HepG2 (cell line): ENCODE measurements around the gene TPX2. TPM values are rescaled to one million over a fixed set of nuclear protein-coding genes. Genes with fewer than 3 reads are reported as not detected.

ENCODE experiments used
- BRF2 ChIP-seq: sonication (generic); formaldehyde crosslinking; IDR thresholded peaks from 2 replicates; pipeline ENCODE4 v1.8.1; 2022; ENCODE audit warnings: mild to moderate bottlenecking, missing genetic modification reagents
- EHMT2 ChIP-seq: fragments of 200-600 bp; sonication (generic); IDR thresholded peaks from 2 replicates; pipeline ENCODE4 v1.7.0; 2017; ENCODE audit warnings: antibody characterized with exemption, low read depth, low read length, borderline replicate concordance
- ELF4 ChIP-seq: sonication (generic); formaldehyde crosslinking; IDR thresholded peaks from 2 replicates; pipeline ENCODE4 v1.5.0; 2020; ENCODE audit warnings: missing genetic modification reagents, mild to moderate bottlenecking, moderate library complexity, borderline replicate concordance
- FOXO1 ChIP-seq: sonication (generic); formaldehyde crosslinking; IDR thresholded peaks from 2 replicates; pipeline ENCODE4 v1.4.0; 2020; ENCODE audit warnings: missing genetic modification reagents
- HMGXB4 ChIP-seq, 2 experiments: sonication (generic) in 1 of 2; formaldehyde crosslinking in 1 of 2; IDR thresholded peaks; 2 replicates each; pipeline versions ENCODE4 v1.4.0 to v1.6.1; 2018 to 2020; ENCODE audit warnings: missing genetic modification reagents in 2 of 2, borderline replicate concordance in 1 of 2, low read depth in 1 of 2, mild to moderate bottlenecking in 1 of 2, missing biosample characterization in 1 of 2
- KDM5A ChIP-seq: fragments of 200-600 bp; sonication (generic); IDR thresholded peaks from 2 replicates; pipeline ENCODE4 v1.7.0; 2018; ENCODE audit warnings: antibody characterized with exemption, mild to moderate bottlenecking, low read length, borderline replicate concordance
- MAX ChIP-seq: IDR thresholded peaks from 2 replicates; pipeline ENCODE4 v1.6.1; 2012; ENCODE audit warnings: inconsistent platforms
- NFKB2 ChIP-seq: sonication (generic); formaldehyde crosslinking; IDR thresholded peaks from 2 replicates; pipeline ENCODE4 v1.4.0; 2020; ENCODE audit warnings: missing genetic modification reagents, borderline replicate concordance
- PBX3 ChIP-seq: sonication (generic); formaldehyde crosslinking; IDR thresholded peaks from 2 replicates; pipeline ENCODE4 v1.8.1; 2023; ENCODE audit warnings: missing genetic modification reagents, inconsistent platforms, borderline replicate concordance
- RAD51 ChIP-seq: fragments of 450-650 bp; IDR thresholded peaks from 2 replicates; pipeline ENCODE4 v1.6.1; 2016; ENCODE audit warnings: borderline replicate concordance
- SATB2 ChIP-seq: sonication (generic); formaldehyde crosslinking; IDR thresholded peaks from 2 replicates; pipeline ENCODE4 v1.5.0; 2020; ENCODE audit warnings: missing genetic modification reagents
- THAP11 ChIP-seq: IDR thresholded peaks from 2 replicates; pipeline ENCODE4 v1.6.1; 2016; ENCODE audit warnings: missing biosample characterization, missing genetic modification reagents
- ZFP91 ChIP-seq: sonication (generic); formaldehyde crosslinking; IDR thresholded peaks from 2 replicates; pipeline ENCODE4 v1.9.0; 2022; ENCODE audit warnings: missing genetic modification reagents, mild to moderate bottlenecking, borderline replicate concordance
- ZMYM2 ChIP-seq: sonication (generic); formaldehyde crosslinking; IDR thresholded peaks from 2 replicates; pipeline ENCODE4 v1.8.0; 2022; ENCODE audit warnings: mild to moderate bottlenecking, missing genetic modification reagents
- ZMYM3 ChIP-seq: sonication (generic); formaldehyde crosslinking; IDR thresholded peaks from 2 replicates; pipeline ENCODE4 v1.5.1; 2020; ENCODE audit warnings: mild to moderate bottlenecking, missing genetic modification reagents
- ZNF17 ChIP-seq: sonication (generic); formaldehyde crosslinking; IDR thresholded peaks from 2 replicates; pipeline ENCODE4 v1.5.0; 2020; ENCODE audit warnings: mild to moderate bottlenecking, missing genetic modification reagents
- ZNF317 ChIP-seq: sonication (generic); formaldehyde crosslinking; IDR thresholded peaks from 2 replicates; pipeline ENCODE4 v1.5.0; 2020; ENCODE audit warnings: mild to moderate bottlenecking, missing genetic modification reagents
- ZNF333 ChIP-seq: sonication (generic); formaldehyde crosslinking; IDR thresholded peaks from 2 replicates; pipeline ENCODE4 v1.4.0; 2020; ENCODE audit warnings: mild to moderate bottlenecking, missing genetic modification reagents, borderline replicate concordance
- ZNF468 ChIP-seq: sonication (generic); formaldehyde crosslinking; IDR thresholded peaks from 2 replicates; pipeline ENCODE4 v1.8.0; 2022; ENCODE audit warnings: mild to moderate bottlenecking, moderate library complexity, missing genetic modification reagents
- ZNF747 ChIP-seq: sonication (generic); formaldehyde crosslinking; IDR thresholded peaks from 2 replicates; pipeline ENCODE4 v1.8.1; 2023; ENCODE audit warnings: missing genetic modification reagents, mild to moderate bottlenecking, borderline replicate concordance
- ZNF781 ChIP-seq: sonication (generic); formaldehyde crosslinking; IDR thresholded peaks from 2 replicates; pipeline ENCODE4 v1.5.1; 2020; ENCODE audit warnings: borderline replicate concordance, mild to moderate bottlenecking, missing genetic modification reagents; ENCODE audit errors: not compliant biosample characterization
- ZNF878 ChIP-seq: sonication (generic); formaldehyde crosslinking; IDR thresholded peaks from 2 replicates; pipeline ENCODE4 v1.8.1; 2023; ENCODE audit warnings: mild to moderate bottlenecking, missing genetic modification reagents, moderate library complexity
- ZSCAN30 ChIP-seq: sonication (generic); formaldehyde crosslinking; IDR thresholded peaks from 2 replicates; pipeline ENCODE4 v1.5.0; 2020; ENCODE audit warnings: mild to moderate bottlenecking, missing genetic modification reagents
- polyA plus RNA-seq, 8 experiments: library from polyadenylated mRNA; depleted of rRNA in 3 of 8; stranded (reverse) in 7 of 8; unstranded in 1 of 8; fragments of >200 nt; fragmentation: Illumina TruSeq in 4 of 8; extraction: Trizol in 4 of 8; gene quantifications; 2 replicates each; pipeline versions ENCODE4 v1.2.1 to v1.2.3, GENCODE V29; 2011 to 2016; ENCODE audit warnings: low read depth in 4 of 8, missing spikeins in 1 of 8, mixed read lengths in 1 of 8; ENCODE audit not compliant: insufficient read depth in 1 of 8
- total RNA-seq, 5 experiments: library from RNA; depleted of rRNA; stranded (reverse); fragments of >200 nt; fragmentation: Illumina TruSeq; extraction: Trizol; gene quantifications; 2 replicates each; pipeline ENCODE4 v1.2.3, GENCODE V29; 2016; ENCODE audit warnings: low read depth in 1 of 5

TPX2 gene
- total and polyA plus RNA-seq, 2 of the 13 experiments (the other 11 are each of a cell fraction or from before 2014, with no cell fraction given), result 34.3 to 124 TPM

GRCh38 chr20:31707258-31707615 lies 31.9 kb upstream of the TPX2 start (continued):
- TF ChIP-seq ZNF878 (CRISPR knock-in tag) (no peak), NFKB2 (CRISPR knock-in tag) (no peak), ZMYM3 (CRISPR knock-in tag) (no peak), ZNF317 (CRISPR knock-in tag) (no peak), FOXO1 (no peak), ELF4 (CRISPR knock-in tag) (0 out of 2 replicates have a peak, but pooled peaks have one; percentile 12), KDM5A (no peak), SATB2 (CRISPR knock-in tag) (no peak), ZNF17 (CRISPR knock-in tag) (no peak), ZNF781 (CRISPR knock-in tag) (peak; percentile 32), RAD51 (no peak), ZSCAN30 (0 out of 2 replicates have a peak, but pooled peaks have one; percentile 74), EHMT2 (0 out of 2 replicates have a peak, but pooled peaks have one; percentile 1), ZNF333 (CRISPR knock-in tag) (no peak), HMGXB4 (CRISPR knock-in tag; IDR thresholded peaks at IDR 0.05; ENCODE audit: borderline replicate concordance in 1 of 2, low read depth in 1 of 2) (peak in 1 of 2 experiments; percentile 2; a peak in 1 of 4 replicates), PBX3 (no peak), MAX (no peak), BRF2 (CRISPR knock-in tag) (0 out of 2 replicates have a peak, but pooled peaks have one; percentile 16), ZMYM2 (CRISPR knock-in tag) (no peak), THAP11 (CRISPR knock-in tag) (no peak), ZNF468 (0 out of 2 replicates have a peak, but pooled peaks have one; percentile 51), ZFP91 (CRISPR knock-in tag) (peak; percentile 13; the same call in 1 of the 2 replicates), ZNF747 (CRISPR knock-in tag) (no peak)
